GM21717 (cell line): ENCODE data around the gene TNS3.
"Not testable (repeated sequence)": the region's sequence is repeated elsewhere in the genome, so short reads cannot be mapped to it uniquely, and the experiment has no call there.

Source experiments
- ATAC-seq: cut with Tn5 transposase; IDR thresholded peaks from one replicate; pipeline ENCODE4 v1.9.1; 2021; ENCODE audit warnings: mild to moderate bottlenecking, moderate library complexity; ENCODE audit not compliant: unreplicated experiment

TNS3 gene

GRCh38 chr7:47543714-47544113 lies 38.2 kb downstream of the TNS3 start:
- no peak for ATAC-seq

GRCh38 chr7:47543056-47543455 lies 38.9 kb downstream of the TNS3 start:
- no peak for ATAC-seq

GRCh38 chr7:47542051-47542450 lies 39.9 kb downstream of the TNS3 start:
- no peak for ATAC-seq

- not testable (repeated sequence) for ATAC-seq
Measured at GRCh38 chr7:47541485-47541884, 40.4 kb downstream of the TNS3 start.

- no peak for ATAC-seq
Measured at GRCh38 chr7:47540387-47541350, 41.2 kb downstream of the TNS3 start.

GRCh38 chr7:47540053-47540386 lies 41.9 kb downstream of the TNS3 start:
- no peak for ATAC-seq

- no peak for ATAC-seq
Measured at GRCh38 chr7:47539398-47540052, 42.4 kb downstream of the TNS3 start.

- no peak for ATAC-seq
Measured at GRCh38 chr7:47538846-47539311, 43.0 kb downstream of the TNS3 start.

- no peak for ATAC-seq
Measured at GRCh38 chr7:47537716-47538675, 43.9 kb downstream of the TNS3 start.

- ATAC-seq = no peak
Measured at GRCh38 chr7:47536661-47537611, 45.0 kb downstream of the TNS3 start.

- ATAC-seq = no peak
Measured at GRCh38 chr7:47535704-47536628, 45.9 kb downstream of the TNS3 start.

- no peak for ATAC-seq
Measured at GRCh38 chr7:47535035-47535703, 46.7 kb downstream of the TNS3 start.

- ATAC-seq = no peak
Measured at GRCh38 chr7:47534322-47535034, 47.4 kb downstream of the TNS3 start.

- ATAC-seq = no peak
Measured at GRCh38 chr7:47531584-47532492, 50.1 kb downstream of the TNS3 start.

GRCh38 chr7:47529826-47530555 lies 51.9 kb downstream of the TNS3 start:
- ATAC-seq = no peak

- ATAC-seq = no peak
Measured at GRCh38 chr7:47529405-47529804, 52.5 kb downstream of the TNS3 start.
